Rectal smooth muscle tissue (tissue), 1 donor: ENCODE measurements around the gene CIROP.

Experiments
- H3K27ac ChIP-seq: one replicate; pipeline ENCODE4 v1.7.0; 2013; ENCODE audit warnings: low read depth, low read length, inconsistent platforms
- H3K27me3 ChIP-seq: one replicate; pipeline ENCODE4 v1.7.0; 2013; ENCODE audit warnings: low read length; ENCODE audit not compliant: control insufficient read depth, insufficient read depth
- H3K36me3 ChIP-seq: one replicate; pipeline ENCODE4 v1.7.0; 2013; ENCODE audit warnings: low read length; ENCODE audit not compliant: control insufficient read depth, insufficient read depth
- H3K4me1 ChIP-seq: one replicate; pipeline ENCODE4 v1.7.0; 2013; ENCODE audit warnings: low read length; ENCODE audit not compliant: control insufficient read depth, insufficient read depth
- H3K4me3 ChIP-seq: one replicate; pipeline ENCODE4 v1.7.0; 2013; ENCODE audit warnings: low read length
- H3K9ac ChIP-seq: one replicate; pipeline ENCODE4 v1.7.0; 2013; ENCODE audit warnings: low read length

CIROP gene

GRCh38 chr14:23126548-23127278 is 21.9 kb upstream of the CIROP start:
- no peak overlapping the region for H3K27ac ChIP-seq
- H3K27me3 ChIP-seq, result no peaks in the 10 kb centered on the region
- H3K4me1 ChIP-seq, result peaks cover under 1% of the 10 kb centered on the region
- H3K36me3 ChIP-seq, result peaks cover 2% of the 10 kb centered on the region
- no peak overlapping the region for H3K4me3 ChIP-seq
- H3K9ac ChIP-seq, result no peak overlapping the region

DNA sequence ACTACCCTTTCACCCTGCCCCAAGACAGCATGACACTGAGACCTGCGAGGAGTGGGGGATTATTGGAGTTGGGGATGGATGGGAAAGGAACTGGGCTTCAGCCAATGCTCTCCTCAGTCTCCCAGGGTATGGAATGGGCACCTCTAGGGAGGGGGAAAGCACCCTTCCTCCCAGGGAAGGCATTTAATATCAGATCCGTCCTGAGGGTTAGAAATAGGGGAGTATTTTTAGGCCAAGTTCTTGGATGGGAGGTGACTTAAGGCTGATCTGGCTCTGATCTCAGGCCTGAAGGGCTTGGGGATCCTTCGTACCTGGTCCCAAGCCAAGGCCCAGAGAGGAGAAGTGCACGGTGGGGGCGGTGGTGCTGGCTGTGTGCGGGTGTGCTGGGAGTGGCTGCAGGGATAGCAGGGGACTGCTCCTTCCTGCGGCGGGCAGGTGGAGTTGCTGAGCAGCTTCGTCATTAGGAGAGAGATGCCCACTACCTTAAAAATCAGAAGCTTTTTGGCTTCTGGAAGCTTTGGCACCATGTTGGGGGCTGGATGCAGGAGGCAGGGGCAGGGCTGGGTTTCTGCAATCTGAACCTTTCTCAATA is 21.2 kb upstream of the CIROP start:
- H3K4me1 ChIP-seq, result peaks cover 6% of the 10 kb centered on the region
- no peak overlapping the region for H3K27ac ChIP-seq
- H3K36me3 ChIP-seq, result peaks cover 2% of the 10 kb centered on the region
- no peaks in the 10 kb centered on the region for H3K27me3 ChIP-seq
- H3K4me3 ChIP-seq, result no peak overlapping the region
- no peak overlapping the region for H3K9ac ChIP-seq

DNA sequence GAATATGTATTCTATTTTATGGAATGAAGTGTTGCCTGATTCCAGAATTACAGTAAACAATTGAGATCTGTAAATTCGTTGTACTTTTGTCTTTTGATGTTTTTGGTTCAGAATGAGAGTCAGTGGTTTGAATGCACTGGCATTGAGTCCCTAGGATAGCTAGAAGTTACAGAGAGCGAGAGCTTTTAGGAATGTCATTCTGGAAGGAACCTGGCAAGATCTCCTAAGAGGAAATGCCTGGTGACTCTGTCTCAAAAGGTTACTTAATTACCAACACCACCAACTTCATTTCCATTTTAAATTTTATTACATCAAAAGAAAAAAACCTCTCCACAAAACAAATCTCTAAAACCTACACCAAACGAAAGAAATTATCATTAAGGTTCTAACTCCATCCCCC is 20.2 kb upstream of the CIROP start:
- Histone ChIP-seq H3K27me3 (no peaks in the 10 kb centered on the region), H3K4me3 (no peak overlapping the region), H3K4me1 (peaks cover 7% of the 10 kb centered on the region), H3K9ac (no peak overlapping the region), H3K27ac (no peak overlapping the region), H3K36me3 (peaks cover 2% of the 10 kb centered on the region)

GRCh38 chr14:23124337-23124954 is 19.7 kb upstream of the CIROP start:
- Histone ChIP-seq H3K27me3 (no peaks in the 10 kb centered on the region), H3K9ac (no peak overlapping the region), H3K4me3 (no peak overlapping the region), H3K27ac (no peak overlapping the region), H3K4me1 (peaks cover 7% of the 10 kb centered on the region), H3K36me3 (peaks cover under 1% of the 10 kb centered on the region)

DNA sequence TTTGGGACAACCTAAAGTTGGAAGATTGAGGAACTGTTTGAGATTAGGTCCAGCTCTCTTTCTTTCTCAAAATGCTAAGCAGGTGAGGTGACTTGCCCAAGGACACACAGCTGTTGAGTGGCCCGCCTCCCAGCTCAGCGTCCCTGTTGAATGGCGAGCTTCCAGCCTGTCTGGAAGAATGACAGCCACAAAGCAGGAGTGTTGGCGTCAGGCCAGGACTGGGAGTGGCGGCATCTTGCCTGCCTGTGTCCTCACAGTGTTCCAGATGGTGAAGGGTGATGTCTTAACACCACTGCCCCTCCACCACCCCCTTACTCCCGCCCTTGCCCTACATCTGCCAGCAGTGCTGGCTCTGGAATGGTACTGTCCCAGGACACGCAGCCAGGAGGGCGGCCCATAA is 18.6 kb upstream of the CIROP start:
- no peak overlapping the region for H3K9ac ChIP-seq
- H3K4me3 ChIP-seq, result no peak overlapping the region
- H3K4me1 ChIP-seq, result peaks cover 7% of the 10 kb centered on the region
- H3K36me3 ChIP-seq, result no peaks in the 10 kb centered on the region
- no peak overlapping the region for H3K27ac ChIP-seq
- no peaks in the 10 kb centered on the region for H3K27me3 ChIP-seq

DNA sequence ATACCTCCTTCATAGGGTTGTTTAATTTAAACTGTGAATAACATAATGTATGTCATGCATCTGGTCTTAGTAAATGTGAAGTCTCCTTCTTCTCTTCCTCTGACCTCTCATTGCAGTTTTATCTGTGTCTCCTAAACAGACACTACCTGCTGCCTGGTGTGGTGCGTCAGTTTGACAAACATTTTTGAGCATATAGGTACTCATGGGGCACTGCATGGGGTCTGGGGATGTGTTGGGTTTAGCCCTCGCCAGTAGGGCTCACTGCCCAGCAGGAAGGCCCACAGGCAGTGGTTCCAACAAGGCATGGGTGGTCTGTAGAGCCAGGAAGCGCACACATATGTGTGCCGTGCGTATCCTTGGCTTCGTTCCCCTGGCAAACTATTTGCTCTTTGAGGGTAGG is 17.3 kb upstream of the CIROP start:
- no peak overlapping the region for H3K9ac ChIP-seq
- no peaks in the 10 kb centered on the region for H3K36me3 ChIP-seq
- no peaks in the 10 kb centered on the region for H3K27me3 ChIP-seq
- H3K4me1 ChIP-seq, result peaks cover 7% of the 10 kb centered on the region
- no peak overlapping the region for H3K4me3 ChIP-seq
- no peak overlapping the region for H3K27ac ChIP-seq

GRCh38 chr14:23121361-23121771 is 16.6 kb upstream of the CIROP start:
- Histone ChIP-seq H3K27me3 (no peaks in the 10 kb centered on the region), H3K4me1 (peaks cover 7% of the 10 kb centered on the region), H3K27ac (no peak overlapping the region), H3K9ac (no peak overlapping the region), H3K4me3 (no peak overlapping the region), H3K36me3 (no peaks in the 10 kb centered on the region)

DNA sequence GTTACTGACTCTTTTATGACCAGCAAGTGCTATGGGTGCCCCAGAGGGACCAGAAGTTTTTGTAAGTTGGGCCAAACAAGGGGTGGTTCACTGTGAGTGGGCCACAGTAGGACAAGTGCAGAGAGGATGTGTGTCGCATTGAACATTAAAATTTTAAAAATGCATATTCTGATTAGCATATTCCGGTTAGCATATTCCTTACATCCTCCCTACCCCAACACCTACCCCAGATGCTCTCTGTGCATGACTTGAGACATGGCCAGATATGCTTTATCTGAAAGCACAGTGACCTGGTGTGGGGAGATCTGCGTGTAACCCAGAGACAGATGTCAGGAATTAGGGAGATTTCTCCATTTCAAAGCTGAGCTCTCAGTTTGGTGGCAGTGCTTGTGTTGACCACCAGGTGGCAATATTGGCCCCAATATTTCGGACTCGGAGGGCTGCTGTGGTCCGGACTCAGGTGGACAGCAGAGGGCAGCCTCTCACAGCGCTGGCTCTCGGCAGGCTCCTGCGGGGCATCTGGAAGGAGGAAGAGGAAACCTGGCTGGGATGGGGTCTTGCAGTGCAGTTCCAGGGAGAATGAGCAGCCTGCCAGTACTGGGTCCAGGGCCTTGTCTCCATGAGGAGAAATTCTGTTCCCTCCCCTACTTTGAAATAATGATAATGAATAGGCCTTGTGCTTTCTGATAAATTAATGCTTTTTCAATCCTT is 15.9 kb upstream of the CIROP start:
- Histone ChIP-seq H3K27me3 (no peaks in the 10 kb centered on the region), H3K9ac (no peak overlapping the region), H3K27ac (no peak overlapping the region), H3K36me3 (no peaks in the 10 kb centered on the region), H3K4me1 (peaks cover 7% of the 10 kb centered on the region), H3K4me3 (no peak overlapping the region)

DNA sequence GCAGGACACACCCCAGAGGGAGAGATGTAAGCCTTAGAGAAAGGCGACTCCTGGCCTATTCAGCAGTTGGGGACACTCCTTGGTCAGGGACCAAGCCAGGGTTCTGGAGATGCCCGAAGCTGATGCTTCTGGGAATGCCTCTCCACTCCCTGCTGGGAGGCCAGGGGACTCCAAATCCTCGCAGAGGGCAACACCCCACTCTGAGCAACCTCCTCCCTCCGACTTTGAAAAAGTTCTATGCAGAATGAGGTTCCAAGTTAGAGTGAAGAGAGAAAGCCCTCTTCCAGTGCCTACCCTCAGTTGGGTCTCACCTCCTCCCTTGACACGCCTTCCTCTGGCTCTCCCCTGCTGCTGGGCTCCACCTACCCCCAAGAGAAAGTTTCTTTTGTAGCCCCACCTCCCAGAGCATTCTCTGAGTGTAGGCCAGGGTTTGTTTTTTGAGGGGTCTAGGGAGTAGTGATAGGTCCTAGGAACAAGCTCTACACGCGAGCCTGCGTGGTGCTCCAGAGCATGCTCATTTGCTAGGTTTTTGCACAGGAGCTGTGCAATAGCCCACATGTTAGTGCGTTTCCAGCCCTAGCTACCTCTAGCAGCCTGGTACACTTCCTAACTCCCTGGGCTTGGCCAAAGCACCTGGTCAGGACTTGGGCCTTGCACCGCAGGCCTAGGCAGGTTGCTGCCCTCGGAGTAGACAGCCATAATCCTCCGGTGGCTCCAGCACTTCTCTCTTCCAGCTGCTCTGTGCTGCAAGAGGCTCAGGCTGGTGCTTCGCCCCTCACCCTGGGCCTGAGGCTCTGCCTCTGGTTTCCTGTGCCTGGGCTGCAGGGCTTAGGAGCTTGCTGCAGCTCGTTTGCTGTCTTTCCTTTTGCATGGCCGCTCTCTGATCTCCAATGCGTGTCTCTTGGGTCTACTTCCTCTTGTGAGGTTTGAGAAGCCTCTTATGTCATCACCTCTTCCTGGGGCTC is 14.9 kb upstream of the CIROP start:
- Histone ChIP-seq H3K27me3 (no peaks in the 10 kb centered on the region), H3K36me3 (no peaks in the 10 kb centered on the region), H3K4me1 (peaks cover 7% of the 10 kb centered on the region), H3K4me3 (no peak overlapping the region), H3K27ac (no peak overlapping the region), H3K9ac (no peak overlapping the region)

GRCh38 chr14:23118506-23119362 is 13.9 kb upstream of the CIROP start, which contains the start of gene CEBPE:
Gene CEBPE (minus strand): TSS chr14:23119255. CDS start chr14:23119091, 164 bp downstream.
- H3K4me1 ChIP-seq, result peaks cover 7% of the 10 kb centered on the region
- no peak within 1 kb of the TSS for H3K9ac ChIP-seq
- H3K27me3 ChIP-seq, result no peaks in the 10 kb centered on the region
- H3K36me3 ChIP-seq, result no peaks in the 10 kb centered on the region
- no peak within 1 kb of the TSS for H3K27ac ChIP-seq
- H3K4me3 ChIP-seq, result no peak within 1 kb of the TSS

DNA sequence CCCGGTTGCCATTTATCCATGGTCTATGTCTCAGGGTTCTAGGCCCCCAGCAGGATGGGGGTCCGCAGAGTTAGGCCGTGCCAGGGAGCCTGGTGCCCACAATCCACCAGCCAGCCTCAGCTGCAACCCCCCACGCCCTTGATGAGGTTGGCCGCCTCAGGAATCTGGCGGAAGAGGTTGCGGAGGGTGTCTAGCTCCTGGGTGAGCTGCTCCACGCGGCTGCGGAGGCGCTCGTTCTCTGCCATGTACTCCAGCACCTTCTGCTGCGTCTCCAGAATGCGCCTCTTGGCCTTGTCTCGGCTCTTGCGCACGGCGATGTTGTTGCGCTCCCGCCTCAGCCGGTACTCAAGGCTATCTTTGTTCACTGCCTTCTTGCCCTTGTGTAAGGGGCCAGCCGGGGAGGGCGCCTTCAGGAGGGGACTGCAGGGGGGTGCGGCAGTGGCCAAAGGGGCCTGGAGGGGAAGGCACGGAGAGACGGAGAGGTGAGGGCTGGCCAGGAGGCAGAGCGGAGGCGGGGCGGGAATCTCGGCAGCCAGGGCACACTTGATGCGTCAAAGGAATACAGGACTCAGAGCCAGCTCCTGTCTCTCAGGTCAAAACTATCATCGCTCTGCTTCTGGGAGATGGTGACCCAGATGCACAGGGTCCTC is 12.7 kb upstream of the CIROP start:
- no peak overlapping the region for H3K9ac ChIP-seq
- H3K27me3 ChIP-seq, result no peaks in the 10 kb centered on the region
- H3K4me1 ChIP-seq, result peaks cover 7% of the 10 kb centered on the region
- H3K4me3 ChIP-seq, result no peak overlapping the region
- H3K27ac ChIP-seq, result no peak overlapping the region
- H3K36me3 ChIP-seq, result no peaks in the 10 kb centered on the region
